ENCODE measurements around the gene FBXL13.

DNA sequence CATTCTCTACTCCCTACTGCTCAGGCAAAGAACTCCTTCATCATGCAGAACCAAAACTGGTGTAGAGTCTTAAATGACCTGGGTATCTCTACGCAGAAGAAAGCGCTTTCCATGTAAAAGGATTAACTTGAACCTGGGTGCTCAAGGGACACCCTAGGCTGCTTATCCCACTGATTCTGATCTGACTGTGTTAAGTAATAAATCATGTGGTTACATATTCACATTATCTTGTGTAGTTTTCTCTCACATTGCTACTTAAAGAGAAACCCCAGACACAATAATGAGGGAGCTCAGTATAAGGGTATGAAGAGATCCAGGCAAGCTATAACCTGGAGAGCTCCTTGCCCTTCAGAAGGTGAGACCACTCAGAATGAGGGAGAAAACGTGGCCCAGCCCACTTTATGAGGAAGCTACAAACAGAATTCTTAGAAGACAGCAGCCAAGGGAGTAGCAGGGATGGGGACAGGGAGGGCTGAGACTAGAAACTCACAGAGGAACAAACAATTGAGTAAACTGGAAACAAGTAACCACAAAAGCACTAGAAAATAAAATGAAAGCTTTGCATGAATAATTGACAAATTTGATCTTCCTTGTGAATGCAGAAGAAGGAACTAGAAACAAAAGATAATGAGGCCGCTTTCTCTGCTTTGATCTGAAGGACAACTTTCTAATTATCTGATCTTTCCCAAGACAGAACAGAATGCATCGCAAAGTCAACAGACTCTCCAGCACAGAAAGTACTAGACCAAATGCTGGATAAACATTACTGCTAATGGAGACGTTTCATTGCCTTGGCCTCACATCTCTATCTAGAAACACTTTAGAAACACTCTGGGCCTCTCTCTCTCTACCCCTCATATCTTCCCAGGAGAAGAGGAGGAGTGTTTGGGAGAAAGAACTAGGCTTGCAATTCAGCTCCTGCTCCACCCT is 85.7 kb downstream of the FBXL13 start:
- TF ChIP-seq CREB1 (IDR thresholded peaks at IDR 0.05; ENCODE audit: low read depth) (no peak), NFIC (IDR thresholded peaks at IDR 0.05) (no peak), EGR1 (IDR thresholded peaks at IDR 0.05) (no peak), TCF12 (IDR thresholded peaks at IDR 0.05; ENCODE audit: low read depth) (no peak), TAF1 (IDR thresholded peaks at IDR 0.05; ENCODE audit: low read depth) (no peak), USF1 (IDR thresholded peaks at IDR 0.05) (no peak)
- TF ChIP-seq, protein P1, sequence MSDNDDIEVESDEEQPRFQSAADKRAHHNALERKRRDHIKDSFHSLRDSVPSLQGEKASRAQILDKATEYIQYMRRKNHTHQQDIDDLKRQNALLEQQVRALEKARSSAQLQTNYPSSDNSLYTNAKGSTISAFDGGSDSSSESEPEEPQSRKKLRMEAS (IDR thresholded peaks at IDR 0.05): no peak

Data from Ishikawa (cell line).